Measurements from ENCODE around the gene KBTBD4. TPM values are rescaled to one million over a fixed set of nuclear protein-coding genes. Genes with fewer than 3 reads are reported as not detected.
"Not testable (repeated sequence)": the region's sequence is repeated elsewhere in the genome, so short reads cannot be mapped to it uniquely, and the experiment has no call there.

KBTBD4 gene
- total RNA-seq, 2 donors from 2014 or later, result 14.5 to 15.5 TPM

DNA sequence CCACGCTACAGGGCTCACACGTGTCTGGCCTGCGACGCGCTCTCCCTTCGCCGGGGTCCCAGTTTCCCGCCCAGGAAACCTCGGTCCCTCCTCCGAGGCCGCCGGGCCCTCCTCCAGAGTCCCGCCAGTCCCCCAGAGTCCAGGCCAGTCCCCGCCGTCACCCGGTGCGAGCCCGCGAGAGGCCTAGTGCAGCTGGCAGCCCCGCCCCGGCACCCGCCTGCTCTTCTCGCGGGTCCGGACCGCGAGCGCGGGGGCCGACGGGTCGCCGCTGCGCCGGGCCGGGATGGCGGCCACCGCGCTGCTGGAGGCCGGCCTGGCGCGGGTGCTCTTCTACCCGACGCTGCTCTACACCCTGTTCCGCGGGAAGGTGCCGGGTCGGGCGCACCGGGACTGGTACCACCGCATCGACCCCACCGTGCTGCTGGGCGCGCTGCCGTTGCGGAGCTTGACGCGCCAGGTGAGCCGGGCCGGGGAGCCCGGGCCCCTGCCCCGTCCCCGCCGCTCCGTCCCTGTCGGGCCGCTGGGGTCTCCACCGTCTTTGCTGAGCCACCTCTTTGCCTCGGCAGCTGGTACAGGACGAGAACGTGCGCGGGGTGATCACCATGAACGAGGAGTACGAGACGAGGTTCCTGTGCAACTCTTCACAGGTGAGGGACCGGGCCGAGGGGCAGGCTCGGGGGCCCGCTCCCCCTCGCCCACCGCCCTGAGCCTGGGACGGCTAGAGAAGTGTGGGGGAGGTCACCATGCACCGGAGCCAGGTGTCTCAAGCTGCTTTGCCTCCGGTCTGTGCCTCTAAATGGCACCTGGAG is 13.2 kb downstream of the KBTBD4 start, which contains the start of gene PTPMT1:
Gene PTPMT1 (plus strand): TSS at position 260 of the 809 bp plus-strand sequence. CDS start 24 bp downstream, at position 284.
- Histone ChIP-seq H3K36me3 (no peaks in the 10 kb centered on the region), H3K4me1 (peaks cover 4% of the 10 kb centered on the region), H3K4me3 (peak within 1 kb of the TSS; percentile 97), H3K9ac (ENCODE audit: low read depth in 2 of 2, low read length in 2 of 2) (peak within 1 kb of the TSS; percentile 95 to 98), H3K27me3 (no peaks in the 10 kb centered on the region), H3K9me3 (no peaks in the 10 kb centered on the region), H3K27ac (peak within 1 kb of the TSS; percentile 55)
- peak; percentile 70 for DNase-seq
- intact Hi-C loops (cut with DNase I), result no loop called here
- TF ChIP-seq, protein P1, sequence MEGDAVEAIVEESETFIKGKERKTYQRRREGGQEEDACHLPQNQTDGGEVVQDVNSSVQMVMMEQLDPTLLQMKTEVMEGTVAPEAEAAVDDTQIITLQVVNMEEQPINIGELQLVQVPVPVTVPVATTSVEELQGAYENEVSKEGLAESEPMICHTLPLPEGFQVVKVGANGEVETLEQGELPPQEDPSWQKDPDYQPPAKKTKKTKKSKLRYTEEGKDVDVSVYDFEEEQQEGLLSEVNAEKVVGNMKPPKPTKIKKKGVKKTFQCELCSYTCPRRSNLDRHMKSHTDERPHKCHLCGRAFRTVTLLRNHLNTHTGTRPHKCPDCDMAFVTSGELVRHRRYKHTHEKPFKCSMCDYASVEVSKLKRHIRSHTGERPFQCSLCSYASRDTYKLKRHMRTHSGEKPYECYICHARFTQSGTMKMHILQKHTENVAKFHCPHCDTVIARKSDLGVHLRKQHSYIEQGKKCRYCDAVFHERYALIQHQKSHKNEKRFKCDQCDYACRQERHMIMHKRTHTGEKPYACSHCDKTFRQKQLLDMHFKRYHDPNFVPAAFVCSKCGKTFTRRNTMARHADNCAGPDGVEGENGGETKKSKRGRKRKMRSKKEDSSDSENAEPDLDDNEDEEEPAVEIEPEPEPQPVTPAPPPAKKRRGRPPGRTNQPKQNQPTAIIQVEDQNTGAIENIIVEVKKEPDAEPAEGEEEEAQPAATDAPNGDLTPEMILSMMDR (IDR thresholded peaks at IDR 0.05), result no peak

DNA sequence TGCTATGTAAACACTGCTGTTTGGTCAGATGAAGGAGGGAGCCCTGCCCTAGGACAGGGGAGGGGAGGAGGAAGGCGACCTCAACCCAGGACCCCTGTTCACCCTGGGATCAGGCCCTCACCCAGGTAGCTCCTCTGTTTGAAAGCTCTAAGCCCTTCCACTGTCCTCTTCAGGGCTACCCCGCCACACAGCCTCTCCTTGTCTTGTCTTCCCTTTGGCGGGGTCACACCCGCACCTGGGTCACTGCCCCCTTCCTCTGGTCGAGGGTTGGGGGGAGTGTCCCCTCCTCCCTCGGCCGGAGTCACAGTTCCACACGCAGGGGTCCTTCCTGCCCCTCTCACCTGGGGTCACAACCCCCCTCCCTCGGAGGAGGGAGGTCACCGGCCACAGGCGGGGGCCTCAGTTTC is 13.8 kb downstream of the KBTBD4 start:
- Histone ChIP-seq H3K9me3 (no peaks in the 10 kb centered on the region), H3K27ac (peak overlapping the region; percentile 55), H3K4me3 (peak overlapping the region; percentile 97), H3K4me1 (peaks cover 4% of the 10 kb centered on the region), H3K36me3 (no peaks in the 10 kb centered on the region), H3K9ac (ENCODE audit: low read depth in 2 of 2, low read length in 2 of 2) (peak overlapping the region; percentile 95 to 98), H3K27me3 (no peaks in the 10 kb centered on the region)
- no peak for DNase-seq
- TF ChIP-seq, protein P1 (IDR thresholded peaks at IDR 0.05), result no peak
- intact Hi-C loops (cut with DNase I), result no loop called here

GRCh38 chr11:47564366-47564765 is 14.4 kb downstream of the KBTBD4 start:
- H3K27ac ChIP-seq; H3K4me3 ChIP-seq; H3K4me1 ChIP-seq; H3K36me3 ChIP-seq; H3K27me3 ChIP-seq; H3K9ac ChIP-seq (ENCODE audit: low read depth in 2 of 2, low read length in 2 of 2); intact Hi-C loops (cut with DNase I); DNase-seq; H3K9me3 ChIP-seq: not testable (repeated sequence)

DNA sequence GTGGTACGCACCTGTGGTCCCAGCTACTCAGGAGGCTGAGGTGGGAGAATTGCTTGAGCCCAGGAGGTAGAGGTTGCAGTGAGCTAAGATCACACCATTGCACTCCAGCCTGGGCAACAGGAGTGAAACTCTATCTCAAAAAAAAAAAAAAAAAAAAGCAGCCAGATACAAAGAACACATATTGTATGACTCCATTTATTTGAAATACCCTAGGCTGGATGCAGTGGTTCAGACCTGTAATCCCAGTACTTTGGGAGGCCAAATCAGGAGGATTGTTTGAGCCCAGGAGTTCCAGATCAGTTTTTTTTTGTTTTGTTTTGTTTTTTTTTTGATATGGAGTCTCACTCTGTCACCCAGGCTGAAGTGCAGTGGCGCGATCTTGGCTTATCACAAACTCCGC is 16.4 kb downstream of the KBTBD4 start:
- H3K9ac ChIP-seq (ENCODE audit: low read depth in 2 of 2, low read length in 2 of 2); H3K36me3 ChIP-seq; H3K4me1 ChIP-seq; H3K9me3 ChIP-seq; H3K27me3 ChIP-seq; intact Hi-C loops (cut with DNase I); DNase-seq; H3K4me3 ChIP-seq; H3K27ac ChIP-seq: not testable (repeated sequence)

DNA sequence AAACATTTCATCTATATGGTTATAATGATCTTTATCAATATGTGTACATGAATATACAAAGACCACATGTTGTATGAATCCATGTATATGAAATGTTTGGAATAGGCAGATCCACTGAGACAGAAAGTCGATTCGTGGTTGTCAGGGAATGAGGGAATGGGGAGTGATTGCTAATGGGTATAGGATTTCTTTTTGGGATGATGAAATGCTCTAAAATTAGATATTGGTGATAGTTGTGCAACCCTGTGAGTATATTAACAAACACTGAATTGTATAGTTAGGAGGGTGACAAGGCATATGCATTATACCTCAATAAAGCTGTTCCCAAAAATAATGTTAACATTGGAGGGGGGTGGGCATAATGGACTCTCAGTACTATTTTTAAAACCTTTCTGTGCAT is 18.3 kb downstream of the KBTBD4 start:
- H3K27me3 ChIP-seq, result no peaks in the 10 kb centered on the region
- no peak overlapping the region for H3K9ac ChIP-seq (ENCODE audit: low read depth in 2 of 2, low read length in 2 of 2)
- no peaks in the 10 kb centered on the region for H3K36me3 ChIP-seq
- DNase-seq, result no peak
- TF ChIP-seq, protein P1 (IDR thresholded peaks at IDR 0.05), result no peak
- no peaks in the 10 kb centered on the region for H3K9me3 ChIP-seq
- H3K4me1 ChIP-seq, result peaks cover 4% of the 10 kb centered on the region
- intact Hi-C loops (cut with DNase I), result no loop called here
- no peak overlapping the region for H3K27ac ChIP-seq
- H3K4me3 ChIP-seq, result no peak overlapping the region

DNA sequence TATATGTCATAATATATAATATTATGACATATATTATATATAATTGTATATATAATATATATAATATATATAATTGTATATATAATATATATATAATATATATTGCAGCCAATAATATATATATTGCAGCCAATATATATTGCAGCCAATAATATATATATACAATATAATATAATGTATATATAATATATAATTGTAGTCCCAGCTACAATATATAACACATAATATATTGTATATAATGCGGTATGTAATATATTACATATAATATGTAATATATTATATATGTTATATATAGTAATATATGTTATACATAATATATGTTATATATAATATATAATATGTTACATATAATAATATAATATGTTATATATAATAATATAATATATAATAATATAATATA is 20.1 kb downstream of the KBTBD4 start:
- no peak for DNase-seq
- Histone ChIP-seq H3K9me3 (no peaks in the 10 kb centered on the region), H3K4me1 (no peaks in the 10 kb centered on the region), H3K27me3 (no peaks in the 10 kb centered on the region), H3K9ac (ENCODE audit: low read depth in 2 of 2, low read length in 2 of 2) (no peak overlapping the region), H3K36me3 (no peaks in the 10 kb centered on the region), H3K27ac (no peak overlapping the region), H3K4me3 (no peak overlapping the region)
- TF ChIP-seq, protein P1 (IDR thresholded peaks at IDR 0.05), result no peak
- intact Hi-C loops (cut with DNase I), result no loop called here

DNA sequence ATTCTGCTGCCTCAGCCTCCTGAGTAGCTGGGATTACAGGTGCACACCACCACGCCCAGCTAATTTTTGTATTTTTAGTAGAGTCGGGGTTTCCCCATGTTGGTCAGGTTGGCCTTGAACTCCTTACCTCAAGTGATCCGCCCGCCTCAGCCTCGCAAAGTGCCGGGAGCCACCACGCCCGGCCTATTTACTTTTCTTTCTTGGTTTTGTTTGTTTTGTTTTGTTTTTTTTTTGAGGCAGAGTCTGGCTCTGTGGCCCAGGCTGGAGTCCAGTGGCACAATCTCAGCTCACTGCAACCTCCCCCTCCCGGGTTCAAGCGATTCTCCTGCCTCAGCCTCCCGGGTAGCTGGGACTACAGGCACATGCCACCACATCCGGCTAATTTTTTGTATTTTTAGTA is 21.8 kb downstream of the KBTBD4 start:
- intact Hi-C loops (cut with DNase I); H3K27ac ChIP-seq; H3K4me1 ChIP-seq; H3K36me3 ChIP-seq; H3K9me3 ChIP-seq; H3K9ac ChIP-seq (ENCODE audit: low read depth in 2 of 2, low read length in 2 of 2); H3K27me3 ChIP-seq; DNase-seq; H3K4me3 ChIP-seq: not testable (repeated sequence)

Measured in colonic mucosa (tissue), 4 donors.